Measurements from ENCODE around the gene CHID1.

GRCh38 chr11:836700-837099 is 73.9 kb downstream of the CHID1 start:
- no peak for TF ChIP-seq CREB1 (IDR thresholded peaks at IDR 0.05; ENCODE audit: low read depth)
- no peak for TF ChIP-seq FOXM1 (IDR thresholded peaks at IDR 0.05; ENCODE audit: borderline replicate concordance, low read depth)
- TF ChIP-seq EP300 (IDR thresholded peaks at IDR 0.05; ENCODE audit: borderline replicate concordance) = no peak
- TF ChIP-seq REST (IDR thresholded peaks at IDR 0.05; ENCODE audit: low read depth) = no peak
- TF ChIP-seq CEBPB (IDR thresholded peaks at IDR 0.05) = no peak
- TF ChIP-seq RAD21 (IDR thresholded peaks at IDR 0.05; ENCODE audit: low read depth) = no peak
